ENCODE results near the gene AQP3. TPM values are rescaled to one million over a fixed set of nuclear protein-coding genes. Genes with fewer than 3 reads are reported as not detected.

AQP3 gene
- total RNA-seq, 4 donors from 2014 or later, result 7.1 to 15.3 (median 12.4) TPM

- WGBS, 2 donors (ENCODE audit: low coverage in 1 of 2), result 51 to 74% methylated on average over 4 to 11 of the region's 11 CpGs
- H3K9me3 ChIP-seq, result no peaks in the 10 kb centered on the region
- peaks cover 0 to 5% (median 0%) of the 10 kb centered on the region in 4 donors for H3K4me1 ChIP-seq
- in situ Hi-C loops (cut with MboI; ENCODE audit: low pct_ligation_motif_present in 1 of 4, low pct_unique_long_range_greater_than_20kb in 1 of 4, low sequenced_read_pairs in 3 of 4) (loop anchor here in 1 of 4 donors (25.0 kb wide), 1 partner anchor 92 kb away; no protein-coding TSS in a partner anchor), intact Hi-C loops (cut with DNase I; ENCODE audit: low total_unique reads) (no loop called here)
- no peaks in the 10 kb centered on the region for H3K36me3 ChIP-seq
- TF ChIP-seq POLR2AphosphoS5 (IDR thresholded peaks at IDR 0.05) (no peak), EP300 (IDR thresholded peaks at IDR 0.05; ENCODE audit: low read depth) (no peak), POLR2A (IDR thresholded peaks at IDR 0.05) (no peak), CTCF (IDR thresholded peaks at IDR 0.05) (no peak)
- no peaks in the 10 kb centered on the region for H3K27me3 ChIP-seq
- peak overlapping the region in 1 of 4 donors; percentile 25 for H3K27ac ChIP-seq
- peak; percentile 50 for DNase-seq
- no peak overlapping the region for H3K4me3 ChIP-seq
Measured at GRCh38 chr9:33453999-33454660, 6.7 kb upstream of the AQP3 start.

DNA sequence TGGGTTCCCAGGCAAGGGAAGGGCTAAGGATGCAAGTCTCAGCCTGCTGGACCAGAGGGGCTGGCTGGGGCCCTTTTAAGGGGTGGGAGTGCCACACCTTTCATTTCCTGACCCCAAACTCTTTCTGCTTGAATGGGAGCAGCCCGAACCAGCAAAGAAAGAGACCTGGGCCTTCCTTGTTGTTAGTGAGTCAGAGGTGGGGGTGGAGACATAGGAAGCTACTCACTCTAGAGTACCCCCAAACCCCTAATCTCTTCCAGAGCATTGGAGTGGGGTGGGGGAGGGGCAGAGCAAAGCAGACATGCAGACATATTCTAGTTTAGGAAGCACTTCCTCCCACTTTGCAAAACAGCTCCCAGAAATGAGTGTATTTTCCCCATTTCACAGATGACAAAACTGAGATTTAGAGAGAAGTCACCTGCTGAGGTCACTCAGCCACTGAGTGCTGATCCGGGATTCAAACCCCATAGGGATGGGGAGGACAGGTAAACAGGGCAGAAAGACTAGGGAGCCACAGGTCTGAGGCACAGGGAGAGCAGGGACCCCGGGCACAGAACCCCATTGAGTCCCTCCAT, 6.0 kb upstream of the AQP3 start:
- WGBS, 2 donors (ENCODE audit: low coverage in 1 of 2), result 71% methylated on average over 3 of the region's 3 CpGs; no CpG with 5 or more reads in 1 of the 2 donors
- peak overlapping the region in 1 of 4 donors; percentile 25 for H3K27ac ChIP-seq
- H3K4me3 ChIP-seq, result no peak overlapping the region
- in situ Hi-C loops (cut with MboI; ENCODE audit: low pct_ligation_motif_present in 1 of 4, low pct_unique_long_range_greater_than_20kb in 1 of 4, low sequenced_read_pairs in 3 of 4), result loop anchor here in 1 of 4 donors (25.0 kb wide), 1 partner anchor 91 kb away; no protein-coding TSS in a partner anchor
- DNase-seq, result no peak
- no peaks in the 10 kb centered on the region for H3K27me3 ChIP-seq
- H3K9me3 ChIP-seq, result no peaks in the 10 kb centered on the region
- intact Hi-C loops (cut with DNase I; ENCODE audit: low total_unique reads), result no loop called here
- H3K36me3 ChIP-seq, result no peaks in the 10 kb centered on the region
- H3K4me1 ChIP-seq, result peaks cover 0 to 5% (median 0%) of the 10 kb centered on the region in 4 donors
- TF ChIP-seq POLR2A (IDR thresholded peaks at IDR 0.05) (no peak), POLR2AphosphoS5 (IDR thresholded peaks at IDR 0.05) (no peak), CTCF (IDR thresholded peaks at IDR 0.05) (no peak), EP300 (IDR thresholded peaks at IDR 0.05; ENCODE audit: low read depth) (no peak)

GRCh38 chr9:33452828-33453271, 5.5 kb upstream of the AQP3 start:
- intact Hi-C loops (cut with DNase I; ENCODE audit: low total_unique reads) (no loop called here), in situ Hi-C loops (cut with MboI; ENCODE audit: low pct_ligation_motif_present in 1 of 4, low pct_unique_long_range_greater_than_20kb in 1 of 4, low sequenced_read_pairs in 3 of 4) (loop anchor here in 1 of 4 donors (25.0 kb wide), 1 partner anchor 91 kb away; no protein-coding TSS in a partner anchor)
- no peaks in the 10 kb centered on the region for H3K9me3 ChIP-seq
- no peak for TF ChIP-seq POLR2A (IDR thresholded peaks at IDR 0.05)
- peak in 4 of 5 experiments; percentile 45 to 51 (median 48) for TF ChIP-seq CTCF (IDR thresholded peaks at IDR 0.05)
- TF ChIP-seq EP300 (IDR thresholded peaks at IDR 0.05; ENCODE audit: low read depth), result no peak
- TF ChIP-seq POLR2AphosphoS5 (IDR thresholded peaks at IDR 0.05), result no peak
- no peaks in the 10 kb centered on the region for H3K36me3 ChIP-seq
- H3K27ac ChIP-seq, result no peak overlapping the region
- H3K4me1 ChIP-seq, result peaks cover 0 to 7% (median 2%) of the 10 kb centered on the region in 4 donors
- DNase-seq, result peak; percentile 50
- WGBS, 2 donors (ENCODE audit: low coverage in 1 of 2), result 28% methylated on average over 7 of the region's 7 CpGs; no CpG with 5 or more reads in 1 of the 2 donors
- no peak overlapping the region for H3K4me3 ChIP-seq
- no peaks in the 10 kb centered on the region for H3K27me3 ChIP-seq

DNA sequence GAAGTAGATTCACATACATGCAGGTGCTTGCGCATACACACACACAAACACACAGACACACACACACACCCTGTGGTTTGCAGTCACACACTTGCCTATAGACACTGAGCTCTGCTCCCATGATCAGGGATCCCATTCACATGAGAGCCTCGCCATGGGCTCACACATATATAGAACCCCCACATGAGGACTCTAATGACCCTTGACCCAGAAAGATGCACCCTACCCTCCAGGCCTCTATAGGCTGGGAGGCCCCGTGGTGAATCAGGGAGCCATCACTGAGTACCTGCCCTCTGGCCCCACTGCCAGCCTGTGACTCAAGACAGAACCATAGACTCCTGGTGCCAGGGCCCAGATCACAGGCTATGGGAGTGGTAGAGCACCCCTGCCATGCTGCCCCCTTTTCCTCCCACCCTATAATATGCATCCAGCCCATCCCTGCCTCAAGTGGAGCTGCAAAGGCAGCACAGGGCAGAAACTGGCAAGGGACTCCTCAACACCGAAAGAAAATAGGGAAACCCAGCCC, 3.3 kb upstream of the AQP3 start:
- Histone ChIP-seq H3K27me3 (no peaks in the 10 kb centered on the region), H3K4me1 (peaks cover 6 to 29% (median 16%) of the 10 kb centered on the region in 4 donors), H3K9me3 (no peaks in the 10 kb centered on the region), H3K4me3 (no peak overlapping the region), H3K36me3 (no peaks in the 10 kb centered on the region), H3K27ac (no peak overlapping the region)
- 91% methylated on average over 4 of the region's 4 CpGs; no CpG with 5 or more reads in 1 of the 2 donors for WGBS, 2 donors (ENCODE audit: low coverage in 1 of 2)
- in situ Hi-C loops (cut with MboI; ENCODE audit: low pct_ligation_motif_present in 1 of 4, low pct_unique_long_range_greater_than_20kb in 1 of 4, low sequenced_read_pairs in 3 of 4) (loop anchor here in 1 of 4 donors (25.0 kb wide), 1 partner anchor 88 kb away; no protein-coding TSS in a partner anchor), intact Hi-C loops (cut with DNase I; ENCODE audit: low total_unique reads) (no loop called here)
- DNase-seq, result no peak
- TF ChIP-seq CTCF (IDR thresholded peaks at IDR 0.05), result no peak
- no peak for TF ChIP-seq POLR2AphosphoS5 (IDR thresholded peaks at IDR 0.05)
- no peak for TF ChIP-seq EP300 (IDR thresholded peaks at IDR 0.05; ENCODE audit: low read depth)
- no peak for TF ChIP-seq POLR2A (IDR thresholded peaks at IDR 0.05)
